ENCODE measurements around the gene GDF11. TPM values are rescaled to one million over a fixed set of nuclear protein-coding genes. Genes with fewer than 3 reads are reported as not detected.

GDF11 gene
- total and polyA plus RNA-seq, 2 of the 4 experiments (the other 2 are of a cell fraction): 2.7 to 12.9 TPM

- no peaks in the 10 kb centered on the region for H3K9me3 ChIP-seq (ENCODE audit: control insufficient read depth, insufficient read depth, low read length)
- peaks cover 2% of the 10 kb centered on the region; the same call in 1 of the 2 replicates for H3K36me3 ChIP-seq (ENCODE audit: control insufficient read depth, insufficient read depth, low read length)
- H2BK5ac ChIP-seq (ENCODE audit: low read depth, low read length, poor library complexity, severe bottlenecking): no peak overlapping the region
- no peak overlapping the region for H3K4me3 ChIP-seq (ENCODE audit: insufficient read depth, low read depth, low read length)
- ChIA-PET CTCF (no interaction called here), POLR2A (ENCODE audit: unreplicated experiment) (no interaction called here)
- H2AFZ ChIP-seq (replicated peaks; ENCODE audit: low read length, poor library complexity): no peak overlapping the region
- dilution Hi-C loops (cut with HindIII; ENCODE audit: low sequenced_read_pairs, unreplicated experiment) (no loop called here), intact Hi-C loops (cut with micrococcal nuclease) (no loop called here), in situ Hi-C loops (cut with MboI; ENCODE audit: low sequenced_read_pairs) (no loop called here)
- H4K20me1 ChIP-seq (ENCODE audit: insufficient read depth, low read length): peaks cover 19% of the 10 kb centered on the region
- H4K5ac ChIP-seq (ENCODE audit: low read depth, low read length): no peak overlapping the region
- H2BK20ac ChIP-seq (ENCODE audit: low read depth, low read length): no peak overlapping the region
- no peak for TF ChIP-seq POLR2A (IDR thresholded peaks at IDR 0.05; ENCODE audit: low read depth, low read length)
- no peak for TF ChIP-seq MAFK (IDR thresholded peaks at IDR 0.05; ENCODE audit: low read depth, low read length)
- TF ChIP-seq RFX5 (IDR thresholded peaks at IDR 0.05; ENCODE audit: low read depth, low read length): no peak
- no peak for TF ChIP-seq BHLHE40 (IDR thresholded peaks at IDR 0.05; ENCODE audit: low read depth, low read length)
- no peak for TF ChIP-seq MAZ (IDR thresholded peaks at IDR 0.05; ENCODE audit: borderline replicate concordance, low read depth, low read length)
- H3K56ac ChIP-seq (ENCODE audit: extremely low read depth, insufficient read depth, low read length): no peak overlapping the region
- ATAC-seq (ENCODE audit: low read depth) (no peak), DNase-seq (no peak)
- H3K9me1 ChIP-seq (ENCODE audit: insufficient read depth, low read length): no peaks in the 10 kb centered on the region
- no peak overlapping the region for H4K91ac ChIP-seq (ENCODE audit: insufficient read depth, low read depth, low read length)
- H3K23ac ChIP-seq (ENCODE audit: low read depth, low read length): no peak overlapping the region; the same call in none of the 2 replicates
- no peak overlapping the region for H3K14ac ChIP-seq (replicated peaks; ENCODE audit: low read depth, low read length)
- H2AK9ac ChIP-seq (replicated peaks; ENCODE audit: low read depth, low read length, poor library complexity): peak overlapping the region; percentile 35
- no peak overlapping the region for H3K18ac ChIP-seq (ENCODE audit: low read depth, low read length)
- no peaks in the 10 kb centered on the region for H3K27me3 ChIP-seq (ENCODE audit: control insufficient read depth, insufficient read depth, low read length)
- peaks cover 0 to 41% of the 10 kb centered on the region in 2 experiments; a peak in 2 of 4 replicates for H3K79me1 ChIP-seq (ENCODE audit: low read depth in 1 of 2, low read length in 2 of 2)
- 100% methylated on average over 1 of the region's 4 CpGs; no CpG with 5 or more reads in 1 of the 2 experiments for WGBS, 2 experiments (ENCODE audit: extremely low coverage in 2 of 2, insufficient read length in 1 of 2)
- no TSS peak for BruUV-seq (replicated peaks)
- H3K4ac ChIP-seq (ENCODE audit: low read depth, low read length): no peak overlapping the region
- no peak overlapping the region for H4K8ac ChIP-seq (ENCODE audit: low read depth in 2 of 2, low read length in 2 of 2)
- H3K9ac ChIP-seq (ENCODE audit: low read depth, low read length): no peak overlapping the region
- H3K4me2 ChIP-seq (ENCODE audit: low read depth, low read length): no peak overlapping the region
- H2BK120ac ChIP-seq (ENCODE audit: low read depth, low read length): no peak overlapping the region
- H2AK5ac ChIP-seq (ENCODE audit: low read depth, low read length): 0 out of 2 replicates have a peak overlapping the region, but pooled peaks have one; percentile 14
- H2BK15ac ChIP-seq (ENCODE audit: low read depth, low read length): no peak overlapping the region
- no peak overlapping the region for H3K27ac ChIP-seq (ENCODE audit: insufficient read depth, low read length)
- H3K4me1 ChIP-seq (ENCODE audit: control insufficient read depth, insufficient read depth, low read length): peaks cover 2% of the 10 kb centered on the region
These were observed 10.6 kb upstream of the GDF11 start for GRCh38 chr12:55732288-55732687.

Measured in IMR-90 (cell line).